Measurements from ENCODE around the gene PLEKHN1.
A peak's percentile ranks its signal among the peaks of the same experiment; 100 is the strongest.
"Not testable (repeated sequence)": the region's sequence is repeated elsewhere in the genome, so short reads cannot be mapped to it uniquely, and the experiment has no call there.

The PLEKHN1 gene

DNA sequence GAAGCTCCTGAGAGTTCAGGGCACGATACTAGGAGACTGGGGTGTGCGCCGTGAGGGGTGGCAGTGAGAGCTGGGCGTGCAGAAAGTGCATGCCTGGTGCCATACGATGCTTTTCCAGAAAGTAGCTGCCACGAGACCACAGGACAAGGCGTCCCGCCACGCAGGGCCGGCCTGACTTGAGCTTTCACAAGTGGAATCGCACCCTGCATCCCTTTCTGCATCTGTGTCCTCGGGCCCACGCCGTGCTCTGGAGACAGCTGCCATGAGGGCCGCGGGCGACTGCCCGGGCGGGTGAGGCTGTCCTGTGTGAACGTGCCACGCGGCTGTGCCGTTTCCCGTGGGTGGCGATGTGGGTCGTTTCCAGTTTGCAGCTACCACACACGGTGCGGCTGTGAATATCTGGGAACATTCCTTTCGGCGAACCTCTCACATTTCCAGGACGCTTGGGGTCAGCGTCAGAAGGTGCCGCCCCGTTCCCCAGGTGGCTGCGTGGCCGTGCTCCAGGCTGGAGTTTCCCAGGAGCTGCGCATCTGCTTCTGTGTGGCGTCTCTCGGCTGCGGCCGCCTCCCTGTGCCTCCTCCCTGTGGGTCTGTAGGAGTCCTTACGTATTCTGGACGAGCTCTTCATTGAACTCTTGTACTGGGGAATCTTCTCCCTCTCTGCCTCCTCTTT is 16.6 kb downstream of the PLEKHN1 start:
- POLR2A ChIA-PET, result no interaction called here
- TF ChIP-seq, protein P1, sequence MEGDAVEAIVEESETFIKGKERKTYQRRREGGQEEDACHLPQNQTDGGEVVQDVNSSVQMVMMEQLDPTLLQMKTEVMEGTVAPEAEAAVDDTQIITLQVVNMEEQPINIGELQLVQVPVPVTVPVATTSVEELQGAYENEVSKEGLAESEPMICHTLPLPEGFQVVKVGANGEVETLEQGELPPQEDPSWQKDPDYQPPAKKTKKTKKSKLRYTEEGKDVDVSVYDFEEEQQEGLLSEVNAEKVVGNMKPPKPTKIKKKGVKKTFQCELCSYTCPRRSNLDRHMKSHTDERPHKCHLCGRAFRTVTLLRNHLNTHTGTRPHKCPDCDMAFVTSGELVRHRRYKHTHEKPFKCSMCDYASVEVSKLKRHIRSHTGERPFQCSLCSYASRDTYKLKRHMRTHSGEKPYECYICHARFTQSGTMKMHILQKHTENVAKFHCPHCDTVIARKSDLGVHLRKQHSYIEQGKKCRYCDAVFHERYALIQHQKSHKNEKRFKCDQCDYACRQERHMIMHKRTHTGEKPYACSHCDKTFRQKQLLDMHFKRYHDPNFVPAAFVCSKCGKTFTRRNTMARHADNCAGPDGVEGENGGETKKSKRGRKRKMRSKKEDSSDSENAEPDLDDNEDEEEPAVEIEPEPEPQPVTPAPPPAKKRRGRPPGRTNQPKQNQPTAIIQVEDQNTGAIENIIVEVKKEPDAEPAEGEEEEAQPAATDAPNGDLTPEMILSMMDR (IDR thresholded peaks at IDR 0.05; ENCODE audit: control extremely low read depth, extremely low read depth, low read depth, missing control alignments), result no peak
- CTCF ChIA-PET, result interaction anchor here (1.1 to 5.8 kb wide), 17 partner anchors 9 to 268 kb away, joined by 3 to 54 read pairs (median 7); partner anchors contain the start of genes ISG15 and PLEKHN1
- no peak for DNase-seq (ENCODE audit: extremely low spot score)

DNA sequence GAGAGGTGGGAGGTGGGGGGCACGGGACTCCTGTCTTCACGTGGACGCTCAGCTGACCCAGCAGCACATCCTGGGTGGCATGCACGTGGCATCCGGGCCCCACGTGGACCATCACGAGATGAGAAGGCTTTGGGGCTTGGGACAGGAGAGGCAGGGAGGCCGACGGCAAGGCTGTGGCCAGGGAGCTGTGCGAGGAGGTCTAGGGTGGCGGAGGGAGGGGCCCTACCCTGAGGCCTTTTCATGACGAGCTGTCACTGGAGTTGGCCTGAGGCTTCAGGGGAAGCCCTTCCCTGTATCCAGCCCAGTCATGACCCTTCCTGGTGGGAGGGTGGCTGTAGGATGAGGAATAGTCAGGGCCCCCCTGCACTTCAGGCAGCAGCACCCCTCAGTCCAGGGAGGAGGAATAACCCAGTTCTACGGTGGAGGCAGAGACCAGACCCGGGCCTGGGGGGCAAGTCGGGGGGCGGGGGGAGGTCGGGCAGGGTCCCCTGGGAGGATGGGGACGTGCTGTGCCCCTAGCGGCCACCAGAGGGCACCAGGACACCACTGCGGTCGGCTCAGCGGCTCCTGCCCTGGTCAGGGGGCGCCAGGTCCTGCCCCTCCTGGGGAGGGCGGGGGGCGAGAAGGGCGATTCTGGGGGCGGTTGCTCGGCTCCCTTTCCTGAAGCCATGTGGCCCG is 17.7 kb downstream of the PLEKHN1 start:
- ChIA-PET CTCF (interaction anchor here (0.7 to 5.8 kb wide), 35 partner anchors 8 to 388 kb away, joined by 3 to 54 read pairs (median 4); partner anchors contain the start of genes ISG15 and TTLL10), POLR2A (no interaction called here)
- peak; percentile 85 for DNase-seq (ENCODE audit: extremely low spot score)
- TF ChIP-seq, protein P1 (IDR thresholded peaks at IDR 0.05; ENCODE audit: control extremely low read depth, extremely low read depth, low read depth, missing control alignments), result peak; percentile 85

DNA sequence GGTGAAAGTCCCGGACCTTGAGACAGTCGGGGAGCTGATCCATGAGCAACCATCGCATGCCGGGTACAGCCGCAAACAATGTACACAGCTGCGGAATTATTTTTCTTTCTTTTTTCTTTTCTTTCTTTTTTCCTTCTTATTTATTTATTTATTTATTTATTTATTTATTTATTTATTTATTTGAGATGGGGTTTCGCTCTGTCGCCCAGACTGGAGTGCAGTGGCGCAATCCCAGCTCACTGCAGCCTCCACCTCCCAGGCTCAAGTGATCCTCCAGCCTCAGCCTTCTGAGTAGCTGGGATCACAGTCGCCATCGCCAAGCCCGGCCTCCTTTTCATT is 18.2 kb downstream of the PLEKHN1 start:
- TF ChIP-seq, protein P1 (IDR thresholded peaks at IDR 0.05; ENCODE audit: control extremely low read depth, extremely low read depth, low read depth, missing control alignments), result no peak
- ChIA-PET CTCF (interaction anchor here (0.7 to 5.8 kb wide), 27 partner anchors 8 to 387 kb away, joined by 3 to 54 read pairs (median 3); partner anchors contain the start of genes ISG15 and TTLL10), POLR2A (no interaction called here)
- DNase-seq (ENCODE audit: extremely low spot score), result no peak

DNA sequence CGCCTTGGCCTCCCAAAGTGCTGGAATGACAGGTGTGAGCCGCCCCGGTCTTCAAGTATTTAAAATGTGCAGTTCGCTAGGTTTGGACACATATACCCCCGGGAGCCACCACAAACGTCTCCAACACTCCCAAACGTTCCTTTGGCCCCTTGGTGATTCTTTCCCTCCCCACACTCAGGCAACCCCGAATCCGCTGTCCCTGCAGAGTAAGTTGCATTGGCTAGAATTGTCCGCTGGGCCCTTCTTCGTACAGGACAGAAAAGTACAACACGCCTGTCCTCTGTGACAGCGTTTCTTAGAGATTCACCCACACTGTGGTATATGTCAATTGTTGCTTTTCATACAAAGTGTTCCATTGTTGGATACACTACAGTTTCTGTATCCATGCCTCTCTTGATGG is 18.8 kb downstream of the PLEKHN1 start:
- POLR2A ChIA-PET, result no interaction called here
- CTCF ChIA-PET, result interaction anchor here (0.8 to 5.8 kb wide), 21 partner anchors 9 to 386 kb away, joined by 3 to 54 read pairs (median 4); partner anchors contain the start of genes ISG15 and TTLL10
- DNase-seq (ENCODE audit: extremely low spot score), result no peak
- TF ChIP-seq, protein P1 (IDR thresholded peaks at IDR 0.05; ENCODE audit: control extremely low read depth, extremely low read depth, low read depth, missing control alignments), result no peak

DNA sequence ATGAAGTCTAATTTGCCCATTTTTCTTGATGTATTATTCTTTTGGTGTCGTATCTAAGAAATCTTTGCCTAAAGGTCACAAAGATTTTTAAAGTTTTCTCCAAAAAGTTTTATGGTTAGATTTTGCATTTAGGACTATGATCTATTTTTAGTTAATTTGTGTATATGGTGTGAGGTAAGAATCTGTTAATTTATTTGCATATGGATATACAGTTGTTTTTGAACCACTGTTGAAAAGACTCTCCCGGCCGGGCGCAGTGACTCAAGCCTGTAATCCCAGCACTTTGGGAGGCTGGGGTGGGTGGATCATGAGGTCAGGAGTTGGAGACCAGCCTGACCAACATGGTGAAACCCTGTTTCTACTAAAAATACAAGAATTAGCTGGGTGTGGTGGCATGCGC is 21.8 kb downstream of the PLEKHN1 start:
- DNase-seq (ENCODE audit: extremely low spot score), result not testable (repeated sequence)
- CTCF ChIA-PET, result interaction anchor here (1.1 kb wide), 1 partner anchor 83 kb away, joined by 3 read pairs; no protein-coding TSS in a partner anchor
- POLR2A ChIA-PET, result interaction anchor here (0.7 kb wide), 1 partner anchor 463 kb away, joined by 4 read pairs; no protein-coding TSS in a partner anchor

DNA sequence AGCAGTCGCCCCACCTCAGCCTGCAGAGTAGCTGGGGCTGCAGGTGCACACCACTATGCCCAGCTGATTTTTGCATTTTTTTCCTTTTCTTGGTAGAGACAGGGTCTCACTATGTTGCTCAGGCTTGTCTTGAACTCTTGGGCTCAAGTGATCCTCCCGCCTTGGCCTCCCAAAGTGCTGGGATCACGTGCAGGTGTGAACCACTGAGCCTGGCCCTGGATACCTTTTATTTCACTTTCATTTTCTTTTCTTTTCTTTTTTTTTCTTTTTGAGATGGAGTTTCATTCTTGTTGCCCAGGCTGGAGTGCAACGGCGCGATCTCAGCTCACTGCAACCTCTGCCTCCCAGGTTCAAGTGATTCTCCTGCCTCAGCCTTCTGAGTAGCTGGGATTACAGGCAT is 25.0 kb downstream of the PLEKHN1 start:
- DNase-seq (ENCODE audit: extremely low spot score); POLR2A ChIA-PET: not testable (repeated sequence)
- CTCF ChIA-PET, result interaction anchor here (0.7 to 4.7 kb wide), 5 partner anchors 7 to 72 kb away, joined by 3 to 51 read pairs (median 7); partner anchors contain the start of genes ISG15 and PERM1

DNA sequence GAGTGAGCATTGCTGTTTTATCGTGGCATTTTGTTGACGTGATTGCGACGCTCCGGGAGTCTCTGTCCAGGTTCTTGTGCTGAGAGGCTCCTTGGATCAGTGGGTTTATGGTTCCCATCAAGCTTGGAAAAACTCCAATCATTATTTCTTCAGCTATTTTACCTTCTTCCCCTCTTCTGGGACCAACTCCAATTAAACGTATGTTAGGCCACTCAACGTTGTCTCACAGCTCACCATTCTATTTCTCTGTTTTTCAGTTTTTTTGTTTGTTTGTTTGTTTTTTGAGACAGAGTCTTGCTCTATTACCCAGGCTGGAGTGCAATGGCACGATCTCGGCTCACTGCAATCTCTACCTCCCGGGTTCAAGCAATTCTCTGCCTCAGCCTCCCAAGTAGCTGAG is 25.6 kb downstream of the PLEKHN1 start:
- TF ChIP-seq, protein P1 (IDR thresholded peaks at IDR 0.05; ENCODE audit: control extremely low read depth, extremely low read depth, low read depth, missing control alignments), result no peak
- ChIA-PET POLR2A (no interaction called here), CTCF (interaction anchor here (0.7 to 4.7 kb wide), 6 partner anchors 8 to 122 kb away, joined by 3 to 51 read pairs (median 7); partner anchors contain the start of genes ISG15 and PERM1)
- DNase-seq (ENCODE audit: extremely low spot score), result no peak

All from GM10248 (cell line).